Tibial nerve (tissue), 4 donors: ENCODE data around the gene RASA4. TPM values are rescaled to one million over a fixed set of nuclear protein-coding genes. Genes with fewer than 3 reads are reported as not detected.

Experiments used
- small RNA-seq: library from RNA; depleted of rRNA; stranded (forward); fragments of <200 nt; gene quantifications from one replicate; pipeline ENCODE3, GENCODE V24; 2016
- total RNA-seq, 4 donors: library from RNA; depleted of rRNA; stranded (reverse); fragments of >200 nt; gene quantifications; one replicate each; pipeline ENCODE4 v1.1.0, GENCODE V29; 2016

The RASA4 gene
- total RNA-seq, 4 donors from 2014 or later = 45.9 to 78.6 (median 56.7) TPM

Small RNAs within 50 kb of the gene (small RNA-seq; reads per million reads assigned to genes)
- not detected for gene UPK3BL1

Other genes with a start within 250 kb of the RASA4 start
- gene PRKRIP1, start 220.4 kb downstream of the RASA4 start, total RNA-seq = 10 to 100 TPM; 34.7 to 62.1 (median 48.5) TPM
- 10 to 100 TPM in 1 of 4 donors, 1 to 10 TPM in 3; 4.4 to 18.6 (median 7.7) TPM for gene ORAI2, start 183.2 kb downstream of the RASA4 start, total RNA-seq
- gene ALKBH4, start 151.9 kb downstream of the RASA4 start, total RNA-seq = 10 to 100 TPM; 17.4 to 21.0 (median 19.1) TPM
- 10 to 100 TPM; 14.6 to 41.4 (median 28.2) TPM for gene LRWD1, start 151.8 kb downstream of the RASA4 start, total RNA-seq
- 10 to 100 TPM in 3 of 4 donors, 1 to 10 TPM in 1; 9.6 to 24.0 (median 18.9) TPM for gene POLR2J, start 137.8 kb downstream of the RASA4 start, total RNA-seq
- gene RASA4B, start 99.0 kb downstream of the RASA4 start, total RNA-seq = 10 to 100 TPM; 10.5 to 56.1 (median 32.3) TPM
- 10 to 100 TPM in 1 of 4 donors, 1 to 10 TPM in 3; 1.5 to 10.0 (median 6.7) TPM for gene UPK3BL2, start 73.1 kb downstream of the RASA4 start, total RNA-seq
- under 1 TPM in 1 of 4 donors, not detected in 3; 0.42 TPM for gene SPDYE2, start 65.5 kb downstream of the RASA4 start, total RNA-seq
- gene POLR2J3, start 44.2 kb downstream of the RASA4 start, total RNA-seq = 10 to 100 TPM in 3 of 4 donors, 1 to 10 TPM in 1; 9.6 to 27.8 (median 15.4) TPM
- gene UPK3BL1, start 26.0 kb upstream of the RASA4 start, total RNA-seq = 10 to 100 TPM; 30.6 to 56.1 (median 40.6) TPM
- not detected for gene SPDYE2B, start 33.6 kb upstream of the RASA4 start, total RNA-seq
- gene POLR2J2, start 54.9 kb upstream of the RASA4 start, total RNA-seq = 1 to 10 TPM in 3 of 4 donors, under 1 TPM in 1; 0.22 to 7.3 (median 2.8) TPM
- gene FAM185A, start 132.2 kb upstream of the RASA4 start, total RNA-seq = 10 to 100 TPM; 18.0 to 39.3 (median 36.4) TPM